Stimulated activated CD4-positive, alpha-beta T cell treated with anti-CD3 and anti-CD28 coated beads, Interleukin-1b, Interleukin-23, amount 100 ng/mL, for 48 hours (primary cell): Measurements from ENCODE around the gene MARCHF9.

Experiments
- DNase-seq: peaks from one replicate; pipeline ENCODE4 v3.0.0-alpha.2; 2020

Gene MARCHF9

DNA sequence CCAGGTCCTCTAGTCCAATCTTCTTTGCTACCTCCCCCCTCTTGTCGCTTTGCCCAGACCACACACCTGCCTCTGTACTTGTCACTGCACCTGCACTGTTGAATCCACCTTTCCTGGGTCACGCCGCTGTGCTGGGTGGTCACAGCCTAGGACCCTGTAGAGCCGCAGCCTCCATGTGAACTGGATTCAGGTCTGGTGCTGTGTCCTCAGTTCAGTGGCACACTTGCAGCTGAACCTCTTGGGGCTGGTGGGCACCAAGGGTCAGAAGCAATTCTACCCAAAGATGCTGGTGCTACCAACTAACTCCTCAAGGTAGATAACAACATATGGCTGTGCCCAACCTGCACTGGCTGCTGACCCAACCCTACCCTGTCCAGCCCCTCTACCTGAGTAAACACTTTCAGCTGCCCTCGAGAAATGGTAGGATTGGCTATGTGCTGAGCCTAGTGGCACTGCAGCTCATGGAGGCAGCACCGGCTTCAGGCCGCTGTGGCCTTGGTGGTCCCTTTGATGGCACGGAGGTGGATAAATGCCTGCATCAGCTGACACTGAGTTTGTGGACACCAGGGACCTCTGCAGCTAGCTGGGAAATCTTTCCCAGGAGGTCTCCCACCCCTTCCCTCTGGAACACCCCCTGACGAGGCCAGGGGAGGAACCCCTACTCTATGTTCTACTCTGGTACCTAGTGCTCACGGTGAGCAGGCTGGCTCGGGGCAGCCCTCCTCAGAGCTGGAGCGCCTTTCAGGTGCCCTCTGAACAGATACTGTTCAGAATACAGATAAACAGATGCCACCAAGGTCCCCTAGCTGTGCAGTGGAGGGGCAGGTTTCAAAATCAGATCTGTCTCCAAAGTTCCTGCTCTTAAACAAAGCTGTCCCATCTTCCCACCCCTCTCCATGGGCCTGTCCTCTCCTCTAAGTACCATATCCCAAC is 30.6 kb upstream of the MARCHF9 start:
- DNase-seq, result no peak

DNA sequence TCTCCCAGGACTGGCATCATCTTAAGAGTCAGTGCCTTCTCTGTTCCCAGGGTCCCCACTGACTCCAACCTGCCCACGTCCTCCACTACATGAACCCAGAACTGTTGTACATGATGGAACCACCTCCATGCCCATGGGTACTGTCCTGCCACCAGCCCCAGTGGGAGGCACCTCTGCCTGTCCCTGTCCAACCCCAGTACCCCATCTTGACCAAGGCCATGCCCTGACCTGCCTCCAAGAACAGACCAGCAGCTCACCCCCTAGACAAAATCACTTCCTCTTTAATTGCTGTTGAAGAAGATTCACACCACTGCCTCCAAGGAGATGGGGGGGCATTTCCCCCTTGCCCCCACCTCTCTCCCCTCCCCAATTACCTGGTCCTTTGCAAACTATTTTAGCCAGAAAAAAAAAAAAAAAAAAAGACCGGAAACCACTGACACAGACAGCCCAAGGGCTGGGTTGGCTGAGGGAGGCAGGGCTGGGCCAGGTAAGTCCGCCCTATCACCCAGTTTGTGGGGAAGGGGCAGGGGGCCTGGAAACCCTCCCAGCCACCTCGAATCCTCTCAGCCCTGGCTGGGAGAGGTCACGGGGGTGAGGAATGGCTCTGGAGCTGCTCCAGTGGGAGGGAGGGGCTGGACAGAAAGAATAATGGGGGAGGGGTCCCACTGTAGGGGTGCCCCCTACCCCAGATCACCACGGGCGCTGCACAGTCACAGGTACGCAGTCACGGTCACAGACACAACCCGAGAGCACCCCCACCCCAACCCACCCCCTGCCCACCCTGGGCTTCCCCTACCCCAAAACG is 29.8 kb upstream of the MARCHF9 start:
- DNase-seq, result no peak

DNA sequence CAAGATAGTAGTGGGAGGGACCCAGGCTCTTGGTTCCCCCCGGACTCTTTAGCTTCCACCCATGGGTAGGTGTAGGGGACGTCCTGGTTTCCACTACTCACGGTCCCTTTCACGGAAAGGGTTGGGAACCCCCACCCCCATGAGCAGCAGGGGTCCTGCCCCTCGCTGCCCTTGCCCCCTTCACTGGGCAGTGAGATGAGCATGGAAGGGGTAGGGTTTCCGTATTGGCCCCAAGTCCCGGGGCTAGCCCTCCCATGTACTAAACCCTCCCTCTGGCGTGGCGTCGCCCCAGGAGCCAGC is 29.1 kb upstream of the MARCHF9 start:
- no peak for DNase-seq

DNA sequence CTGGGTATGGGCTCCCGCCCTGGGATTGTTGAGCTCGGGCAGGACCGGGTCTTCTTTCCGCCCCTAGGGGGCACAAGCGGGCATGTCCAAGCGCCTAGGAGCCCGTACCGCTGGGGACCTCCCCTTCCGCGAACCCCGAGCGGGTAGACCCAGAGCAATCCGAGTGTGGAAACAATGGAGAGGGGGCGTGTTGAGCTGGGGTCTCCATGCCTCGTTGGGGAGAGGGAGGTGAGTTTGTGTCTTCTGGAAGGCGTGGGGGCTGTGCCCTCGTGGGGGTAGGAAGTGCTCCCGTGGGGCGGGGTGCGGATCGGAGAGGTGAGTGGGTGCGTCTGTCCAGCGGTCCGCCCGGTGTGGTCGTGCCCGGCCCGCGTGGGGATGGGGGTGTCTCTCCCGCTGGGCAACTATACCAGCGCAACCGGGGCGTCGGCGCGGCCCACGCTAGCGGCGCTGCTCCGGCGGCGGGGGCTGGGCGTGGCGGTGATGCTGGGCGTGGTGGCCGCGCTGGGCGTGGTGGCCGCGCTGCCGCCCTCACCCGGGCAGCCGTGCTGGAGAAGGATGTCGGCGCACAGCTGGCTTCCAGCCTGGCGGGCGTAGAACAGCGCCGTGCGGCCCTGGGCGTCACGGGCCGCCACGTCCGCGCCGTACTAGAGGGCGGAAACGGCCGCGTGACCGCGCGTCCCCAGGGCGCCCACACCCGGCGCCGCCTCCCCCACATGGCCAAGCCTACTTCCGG is 28.6 kb upstream of the MARCHF9 start:
- DNase-seq, result peak; percentile 19

DNA sequence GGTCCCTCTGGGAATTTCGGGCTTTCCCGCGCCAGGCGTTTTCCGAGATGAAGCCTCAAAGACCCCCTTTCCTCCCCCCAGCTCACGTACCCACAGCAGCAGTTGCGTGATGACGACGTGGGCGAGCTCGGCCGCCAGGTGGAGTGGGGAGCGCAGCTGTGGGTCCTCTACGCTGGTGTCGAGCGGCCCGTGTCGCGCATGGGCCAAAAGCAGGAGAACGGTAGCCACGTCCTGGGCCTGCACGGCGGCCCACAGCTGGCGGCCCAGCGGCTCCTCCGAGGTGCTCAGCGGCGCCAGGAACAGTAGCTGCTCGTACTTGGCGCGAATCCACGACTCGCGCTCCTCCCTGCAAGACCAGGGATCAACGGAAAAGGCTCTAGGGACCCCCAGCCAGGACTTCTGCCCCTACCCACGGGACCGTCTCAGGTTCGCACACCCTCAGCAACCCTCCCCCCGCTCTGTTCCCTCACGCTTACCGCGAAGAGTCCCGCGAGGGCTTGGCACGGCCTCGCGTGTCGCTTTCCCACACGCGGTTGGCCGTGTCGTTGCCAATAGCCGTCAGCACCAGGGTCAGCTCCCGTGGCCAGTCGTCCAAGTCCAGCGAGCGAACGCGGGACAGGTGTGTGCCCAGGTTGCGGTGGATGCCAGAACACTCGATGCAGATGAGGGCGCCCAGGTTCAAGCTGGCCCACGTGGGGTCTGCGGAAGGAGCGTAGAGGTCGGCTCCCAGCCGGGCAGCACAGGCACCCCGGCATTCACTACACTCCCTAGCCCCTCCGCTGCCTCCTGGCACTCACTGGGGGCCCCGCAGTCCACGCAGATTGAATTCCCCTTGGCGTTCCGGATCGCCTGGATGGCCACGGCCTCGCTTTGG is 27.8 kb upstream of the MARCHF9 start:
- no peak for DNase-seq

DNA sequence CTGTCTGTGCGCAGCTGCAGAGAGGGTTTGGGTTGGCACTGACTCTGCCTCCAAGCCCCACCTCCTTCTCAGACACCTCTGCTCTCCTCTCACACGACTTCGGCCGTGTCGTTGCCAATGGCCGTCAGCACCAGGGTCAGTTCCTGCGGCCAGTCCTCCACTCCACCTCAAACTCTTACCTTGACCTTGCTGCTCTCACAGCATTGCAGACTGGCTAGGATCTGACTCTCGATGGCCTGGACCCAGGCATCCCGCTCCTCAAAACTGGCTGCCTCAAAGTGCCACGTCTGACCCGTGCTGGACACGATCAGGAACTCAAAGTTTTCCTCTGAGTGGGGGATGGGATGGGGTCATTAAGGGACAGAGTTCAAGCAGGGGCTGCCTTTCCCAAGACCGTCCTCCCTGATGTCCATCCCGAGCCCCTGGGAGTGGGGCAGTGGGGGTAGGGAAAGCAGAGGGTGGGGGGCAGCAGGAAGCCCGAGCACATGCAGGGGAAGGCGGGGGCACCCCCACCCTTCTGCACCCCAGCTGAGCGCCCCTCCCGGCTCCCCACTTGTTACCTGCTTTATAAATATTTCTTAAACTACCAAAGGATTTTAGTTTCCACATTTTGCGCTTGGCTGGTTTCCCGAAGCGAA is 27.0 kb upstream of the MARCHF9 start:
- DNase-seq, result no peak

DNA sequence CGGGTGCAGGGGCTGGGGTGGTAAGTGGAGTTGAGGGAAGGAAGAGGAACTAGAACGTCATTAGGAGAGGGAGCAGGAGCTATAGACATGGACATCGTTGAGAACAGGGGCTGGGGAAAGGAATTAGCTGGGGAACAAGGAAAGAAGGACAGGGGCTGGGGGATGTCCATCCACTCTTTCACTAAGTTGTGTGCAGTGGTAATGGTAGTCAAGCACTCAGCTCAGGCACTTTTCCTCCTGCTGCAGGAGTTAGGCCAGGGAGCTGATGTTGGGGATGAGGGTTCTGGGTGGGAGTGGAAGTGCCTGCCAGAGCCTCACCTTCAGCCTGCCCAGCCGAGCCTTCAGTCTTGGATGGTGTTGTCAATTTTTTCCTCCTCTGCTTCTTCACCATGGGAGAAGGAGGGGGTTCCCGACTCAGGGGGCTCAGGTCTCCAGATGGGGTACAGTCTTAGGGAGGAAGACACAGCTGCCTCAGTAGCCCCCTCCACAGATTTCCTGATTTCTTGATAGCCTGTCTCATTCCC is 25.5 kb upstream of the MARCHF9 start:
- no peak for DNase-seq

DNA sequence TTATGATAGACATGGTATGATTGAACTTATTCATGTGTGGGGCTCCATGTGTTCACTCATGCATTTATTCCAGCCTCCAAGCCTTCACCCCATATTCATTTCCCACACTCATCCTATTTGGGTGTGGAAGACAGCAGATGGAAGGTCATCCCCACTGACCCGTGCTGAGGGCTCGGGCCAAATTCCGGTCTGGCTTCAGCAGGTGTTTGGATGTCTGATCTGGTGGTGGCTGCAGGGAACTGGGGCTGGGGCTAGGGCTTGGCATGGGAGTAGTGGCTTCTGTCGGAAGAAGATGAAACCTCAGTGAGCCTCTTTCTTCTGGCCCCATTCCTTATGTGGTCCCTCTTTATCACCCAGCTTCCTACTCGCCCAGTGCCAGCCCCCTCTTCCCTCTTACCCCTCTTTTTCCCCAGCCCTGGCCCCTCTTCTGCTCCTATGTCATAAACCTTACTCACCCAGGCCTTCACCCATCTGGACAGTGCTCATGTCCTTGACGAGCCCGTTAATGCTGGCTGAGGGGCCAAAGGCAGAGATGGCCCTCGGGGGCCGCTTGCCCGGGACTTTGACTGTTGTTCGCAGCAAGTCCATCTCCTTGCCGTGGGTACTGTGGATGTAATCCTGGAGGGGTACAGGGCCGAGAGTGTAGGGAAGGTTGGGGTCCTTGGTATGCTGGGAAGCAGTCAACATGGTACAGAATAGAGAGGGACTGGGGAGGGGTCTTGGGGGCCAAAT is 24.4 kb upstream of the MARCHF9 start:
- no peak for DNase-seq

DNA sequence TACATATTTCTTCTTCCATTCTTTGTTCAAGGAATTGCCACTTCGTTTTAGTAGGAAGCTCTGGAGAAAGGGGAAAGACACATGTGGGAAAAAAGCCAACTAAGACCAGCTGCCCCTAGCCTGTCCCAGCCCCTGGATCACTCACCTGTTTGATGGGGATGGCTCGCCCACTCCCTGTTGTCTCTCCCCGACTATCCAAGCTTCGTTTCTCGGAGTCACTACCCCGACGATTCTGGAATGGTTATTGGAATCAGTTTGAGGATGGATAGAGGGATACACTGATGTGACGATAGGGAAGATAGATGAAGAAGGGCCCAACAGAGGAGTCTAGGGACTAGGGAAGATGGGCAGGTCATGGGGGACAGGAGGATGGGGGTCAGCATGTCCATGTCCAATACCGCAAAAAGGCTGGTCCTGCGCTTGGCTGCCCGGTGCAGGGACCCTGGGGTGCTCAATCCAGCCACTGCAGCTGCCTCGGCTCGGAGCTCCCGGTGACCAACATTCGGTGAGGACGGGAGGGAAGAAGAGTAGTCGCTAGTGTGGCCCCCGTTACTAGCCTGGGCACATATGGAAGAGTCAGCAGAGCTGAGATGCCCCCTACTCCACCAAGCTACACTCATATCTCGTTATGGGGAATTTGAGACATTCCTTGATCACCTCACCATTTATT is 23.4 kb upstream of the MARCHF9 start:
- no peak for DNase-seq

DNA sequence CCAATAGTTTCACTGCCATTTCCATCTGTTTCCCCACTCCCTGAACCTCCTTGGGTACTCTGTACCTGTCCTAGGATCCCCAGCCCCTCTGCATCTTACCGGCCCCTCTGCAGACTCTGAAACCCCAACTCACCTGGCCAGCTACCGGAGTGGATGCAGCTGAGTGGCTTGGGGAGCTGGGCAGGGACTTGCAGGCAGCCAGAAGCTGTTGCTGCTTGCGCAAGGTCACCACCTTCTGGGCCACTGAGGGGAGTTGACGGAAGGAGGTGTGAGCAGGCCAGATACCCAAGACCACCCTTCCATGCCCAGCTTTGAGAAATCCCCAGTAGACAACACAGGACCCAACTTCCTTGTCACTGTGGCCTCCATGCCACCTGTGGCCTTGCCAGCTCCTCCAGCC is 22.6 kb upstream of the MARCHF9 start:
- DNase-seq, result no peak

DNA sequence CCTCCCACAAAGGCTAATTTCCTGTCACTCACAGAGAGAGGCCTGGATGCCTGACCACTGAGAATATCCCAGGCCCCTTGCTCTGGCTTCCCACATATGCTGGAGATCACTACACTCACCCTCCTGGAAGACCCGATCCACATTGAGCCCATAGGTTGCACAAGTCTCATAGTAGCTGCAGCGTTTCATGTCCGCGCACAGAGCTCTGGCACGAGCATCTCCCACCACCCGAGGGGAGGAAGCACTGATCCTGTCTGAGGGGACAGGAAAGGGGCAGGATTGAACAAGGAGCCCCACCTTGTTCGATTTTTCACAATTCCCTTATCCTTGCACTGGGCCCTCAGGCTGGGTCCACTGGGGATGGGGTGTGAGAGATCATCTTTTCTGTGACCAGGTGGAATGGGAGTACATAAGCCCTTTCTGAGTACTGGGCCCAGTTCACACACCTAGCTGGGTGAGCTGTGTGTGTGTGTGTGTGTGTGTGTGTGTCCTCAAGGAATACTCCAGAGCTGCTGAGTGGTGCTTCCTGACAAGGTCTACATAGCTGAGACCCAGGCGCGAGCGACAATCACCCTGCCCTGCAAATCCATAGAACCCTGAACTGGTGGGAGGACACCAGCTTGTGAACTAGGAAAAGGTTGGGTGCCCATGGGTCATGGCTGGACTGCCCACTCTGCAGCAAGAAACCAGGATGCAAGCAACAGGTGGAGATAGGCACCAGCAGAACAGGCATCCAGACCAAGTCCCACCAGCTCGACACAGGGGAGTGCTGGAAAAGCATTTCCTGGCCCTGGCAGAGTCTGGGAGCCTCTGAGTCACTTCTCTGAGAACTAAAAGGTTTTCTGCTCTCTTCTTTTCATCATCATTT is 21.9 kb upstream of the MARCHF9 start:
- no peak for DNase-seq

DNA sequence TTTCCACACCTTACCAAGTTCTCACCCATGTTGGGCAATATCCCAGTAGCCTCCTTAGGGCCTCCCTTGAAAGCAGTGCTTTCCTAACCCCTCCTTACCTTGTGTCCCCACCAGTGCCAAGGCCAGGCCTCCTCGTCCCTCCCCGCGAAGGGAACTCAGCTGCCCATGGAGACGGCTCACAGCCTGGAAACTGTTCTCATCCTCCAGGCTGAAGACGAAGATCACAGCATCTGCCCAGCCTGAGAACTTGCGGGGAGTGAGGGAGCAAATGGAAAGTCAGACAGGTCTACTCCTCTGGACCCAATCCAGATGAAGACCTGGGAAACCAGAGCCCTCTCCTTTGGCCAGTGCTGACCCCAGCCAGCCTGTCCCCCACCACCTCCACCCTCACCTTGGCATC is 21.0 kb upstream of the MARCHF9 start:
- DNase-seq, result no peak

DNA sequence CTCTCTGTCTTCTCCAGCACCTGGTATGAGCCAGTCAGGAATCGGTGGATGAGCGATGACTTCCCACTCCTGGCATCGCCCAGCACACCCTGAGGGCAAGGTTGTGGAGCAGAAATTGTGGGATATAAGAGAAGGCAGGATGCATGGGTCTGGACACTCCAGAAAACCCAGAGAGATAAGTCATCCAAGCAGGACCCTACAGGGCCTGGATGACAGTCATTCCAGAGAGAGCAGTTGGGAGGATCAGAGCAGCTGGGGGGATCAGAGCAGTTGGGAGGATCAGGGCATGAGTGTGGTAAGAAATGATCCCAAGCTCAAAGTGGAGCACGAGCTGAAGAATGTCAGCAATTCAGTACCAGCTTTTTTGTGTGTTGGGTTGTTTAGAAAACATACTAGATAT is 20.3 kb upstream of the MARCHF9 start:
- no peak for DNase-seq

DNA sequence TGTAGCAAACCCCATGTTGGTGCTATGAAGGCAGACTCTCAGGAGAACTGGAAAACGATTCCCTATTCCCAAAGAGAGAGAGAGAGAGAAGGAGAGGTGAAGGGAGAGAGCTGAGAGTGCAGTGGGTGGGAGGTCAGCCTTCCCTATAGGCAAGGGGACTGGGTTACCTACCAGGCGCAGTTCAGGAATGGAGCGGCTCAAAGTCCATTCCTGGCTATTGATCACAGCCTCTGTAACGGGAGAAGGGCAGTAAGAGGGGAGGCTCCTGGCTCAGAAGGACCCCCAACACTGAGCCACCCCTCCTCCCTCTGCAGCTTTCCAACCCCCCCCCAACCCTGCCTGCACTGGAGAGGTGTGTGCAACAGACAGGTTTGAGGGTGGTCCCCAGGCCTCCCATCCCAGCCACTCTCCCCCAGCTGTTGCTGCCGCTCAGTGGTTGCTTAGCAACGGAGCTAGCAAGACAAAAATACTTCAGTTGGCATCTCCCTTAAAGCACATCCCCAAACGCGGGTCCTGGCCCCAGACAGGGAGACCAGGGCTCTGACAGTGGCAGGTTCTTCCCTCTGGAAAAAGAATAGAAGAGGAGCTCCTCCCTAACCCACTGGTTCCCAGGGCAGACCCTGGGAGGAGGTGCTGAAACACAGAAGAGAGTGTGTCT is 19.6 kb upstream of the MARCHF9 start:
- no peak for DNase-seq

DNA sequence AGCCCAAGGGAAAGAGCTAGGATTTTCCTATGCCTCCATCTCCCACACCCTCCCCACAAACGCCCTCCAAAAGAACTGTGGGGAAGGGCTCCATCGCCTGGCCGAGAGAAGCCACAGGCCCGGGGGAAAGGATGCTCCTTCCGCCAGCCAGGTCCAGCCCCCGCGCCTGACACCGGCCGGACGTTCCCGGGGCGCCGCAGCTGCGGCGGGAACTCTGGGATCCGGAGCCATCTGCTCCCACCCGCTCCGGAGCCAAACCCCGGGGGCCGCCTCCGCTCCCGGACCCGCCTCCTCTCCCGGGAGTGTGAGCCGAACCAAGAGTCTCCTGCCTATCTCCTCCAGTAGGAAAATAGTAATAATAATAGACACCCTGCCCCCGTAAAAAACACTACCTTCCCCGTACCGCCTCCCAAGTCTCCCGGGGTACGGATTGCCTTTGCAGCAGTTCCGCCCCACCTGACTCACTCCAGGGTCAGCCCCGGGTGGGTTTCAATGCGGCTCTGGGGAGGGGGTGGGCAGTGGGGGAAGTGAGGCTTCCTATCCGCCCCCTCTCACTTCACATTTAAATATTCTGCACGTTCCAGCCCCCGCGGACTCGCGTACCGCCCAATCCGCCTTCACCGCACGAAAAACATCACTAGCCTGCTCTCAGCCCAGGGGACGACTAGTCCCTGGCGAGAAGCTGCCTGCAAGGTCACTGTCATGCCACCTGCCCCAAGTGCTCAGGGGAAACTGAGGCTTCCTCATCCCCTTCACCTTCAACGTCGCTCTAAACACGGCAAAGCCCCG is 18.8 kb upstream of the MARCHF9 start:
- no peak for DNase-seq

DNA sequence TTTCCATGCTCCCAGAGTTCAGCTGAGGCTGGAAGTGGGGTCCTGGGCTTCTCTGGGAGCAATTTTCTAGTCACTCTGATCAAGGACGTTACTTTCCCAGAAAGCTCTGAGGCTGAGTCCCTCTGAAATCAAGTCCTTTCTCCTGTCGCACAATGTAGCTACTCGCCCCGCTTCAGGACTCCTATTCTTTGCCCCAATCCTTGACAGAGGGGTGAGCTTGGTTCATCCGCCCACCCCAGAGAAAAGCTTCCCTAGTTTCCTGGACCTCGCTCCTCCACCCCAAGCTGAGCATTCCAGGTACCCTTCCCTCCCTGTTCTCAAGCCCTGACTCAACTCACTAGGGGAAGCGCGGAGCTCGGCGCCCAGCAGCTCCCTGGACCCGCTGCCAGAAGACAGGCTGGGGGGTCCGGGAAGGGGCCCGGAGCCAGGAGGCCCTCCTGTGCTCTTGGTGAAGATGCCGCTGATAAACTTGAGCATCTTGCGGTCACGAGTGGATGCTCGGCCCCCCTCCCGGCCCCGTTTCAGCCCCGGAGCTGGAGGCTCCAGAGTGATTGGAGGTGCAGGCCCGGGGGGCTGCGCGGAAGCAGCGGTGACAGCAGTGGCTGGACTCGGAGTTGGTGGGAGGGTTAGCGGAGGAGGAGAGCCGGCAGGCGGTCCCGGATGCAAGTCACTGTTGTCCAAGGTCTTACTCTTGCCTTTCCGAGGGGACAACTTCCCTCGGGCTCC is 18.0 kb upstream of the MARCHF9 start:
- no peak for DNase-seq
